ENCODE measurements around the gene TPBGL. TPM values are rescaled to one million over a fixed set of nuclear protein-coding genes. Genes with fewer than 3 reads are reported as not detected.

The TPBGL gene
- polyA plus RNA-seq, 1 of the 3 experiments (the other 2 are of a cell fraction), result 0.03 TPM

DNA sequence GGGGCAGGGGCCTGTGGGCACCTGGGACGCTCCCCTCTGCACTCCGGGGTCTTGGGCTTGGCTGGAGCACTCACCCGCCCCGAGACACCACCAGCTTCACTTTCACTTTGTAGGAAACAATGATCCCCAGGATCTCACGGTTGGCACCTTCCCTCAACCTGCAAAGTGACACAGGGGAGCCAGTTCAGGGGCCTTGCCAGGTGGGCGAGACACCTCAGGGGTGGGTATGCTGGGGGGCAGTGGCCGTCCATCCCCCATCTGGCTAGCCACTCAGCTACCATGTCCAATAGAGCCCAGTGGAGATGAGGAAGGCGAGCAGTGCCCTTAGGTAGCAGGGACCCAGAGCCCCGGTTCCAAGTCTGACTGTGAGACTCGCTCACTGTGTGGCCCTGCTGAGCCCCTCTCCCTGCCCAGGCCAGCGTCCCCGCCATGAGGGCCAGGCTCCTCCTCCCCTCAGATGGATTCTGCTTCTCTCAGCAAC lies 32.3 kb downstream of the TPBGL start:
- H3K4me1 ChIP-seq (ENCODE audit: control insufficient read depth in 1 of 2, insufficient read depth in 2 of 2, low read depth in 1 of 2, low read length in 1 of 2), result peaks cover 0 to 2% of the 10 kb centered on the region in 2 experiments; a peak in 1 of 4 replicates
- H3K36me3 ChIP-seq (replicated peaks in 1 of 2; ENCODE audit: control insufficient read depth in 1 of 2, insufficient read depth in 2 of 2, low read length in 1 of 2), result peaks cover 0 to 5% of the 10 kb centered on the region in 2 experiments
- no peaks in the 10 kb centered on the region for H3K9me2 ChIP-seq
- WGBS (ENCODE audit: low lambda C conversion rate), result 80% methylated on average over 6 of the region's 12 CpGs
- no peaks in the 10 kb centered on the region for H4K20me1 ChIP-seq (ENCODE audit: insufficient read depth)
- TF ChIP-seq RAD21 (IDR thresholded peaks at IDR 0.05; ENCODE audit: low read length) (no peak), NRF1 (IDR thresholded peaks at IDR 0.05; ENCODE audit: low read depth, low read length) (no peak), RXRA (IDR thresholded peaks at IDR 0.05; ENCODE audit: borderline replicate concordance, low read depth) (no peak), ELF1 (IDR thresholded peaks at IDR 0.05) (no peak), YY1 (IDR thresholded peaks at IDR 0.05; ENCODE audit: low read depth) (no peak), TCF12 (IDR thresholded peaks at IDR 0.05) (no peak)
- H2AFZ ChIP-seq (ENCODE audit: low read depth), result no peak overlapping the region
- H3K27ac ChIP-seq (ENCODE audit: low read depth in 2 of 2, low read length in 1 of 2), result no peak overlapping the region
- no peaks in the 10 kb centered on the region for H3K27me3 ChIP-seq (ENCODE audit: insufficient read depth)
- CTCF ChIA-PET, result interaction anchor here (0.8 to 27.4 kb wide), 8 partner anchors 7 to 259 kb away, joined by 3 to 701 read pairs (median 6); no protein-coding TSS in a partner anchor
- H3K9ac ChIP-seq, result no peak overlapping the region
- no peak for DNase-seq
- no peaks in the 10 kb centered on the region for H3K79me2 ChIP-seq (ENCODE audit: insufficient read depth)
- H3K4me3 ChIP-seq (ENCODE audit: low read depth in 2 of 2, low read length in 1 of 2), result no peak overlapping the region
- peaks cover 3% of the 10 kb centered on the region for H3F3A ChIP-seq (replicated peaks; ENCODE audit: insufficient read depth)
- H3K4me2 ChIP-seq, result no peak overlapping the region
- no peaks in the 10 kb centered on the region for H3K9me3 ChIP-seq
- POLR2A ChIA-PET, result no interaction called here

DNA sequence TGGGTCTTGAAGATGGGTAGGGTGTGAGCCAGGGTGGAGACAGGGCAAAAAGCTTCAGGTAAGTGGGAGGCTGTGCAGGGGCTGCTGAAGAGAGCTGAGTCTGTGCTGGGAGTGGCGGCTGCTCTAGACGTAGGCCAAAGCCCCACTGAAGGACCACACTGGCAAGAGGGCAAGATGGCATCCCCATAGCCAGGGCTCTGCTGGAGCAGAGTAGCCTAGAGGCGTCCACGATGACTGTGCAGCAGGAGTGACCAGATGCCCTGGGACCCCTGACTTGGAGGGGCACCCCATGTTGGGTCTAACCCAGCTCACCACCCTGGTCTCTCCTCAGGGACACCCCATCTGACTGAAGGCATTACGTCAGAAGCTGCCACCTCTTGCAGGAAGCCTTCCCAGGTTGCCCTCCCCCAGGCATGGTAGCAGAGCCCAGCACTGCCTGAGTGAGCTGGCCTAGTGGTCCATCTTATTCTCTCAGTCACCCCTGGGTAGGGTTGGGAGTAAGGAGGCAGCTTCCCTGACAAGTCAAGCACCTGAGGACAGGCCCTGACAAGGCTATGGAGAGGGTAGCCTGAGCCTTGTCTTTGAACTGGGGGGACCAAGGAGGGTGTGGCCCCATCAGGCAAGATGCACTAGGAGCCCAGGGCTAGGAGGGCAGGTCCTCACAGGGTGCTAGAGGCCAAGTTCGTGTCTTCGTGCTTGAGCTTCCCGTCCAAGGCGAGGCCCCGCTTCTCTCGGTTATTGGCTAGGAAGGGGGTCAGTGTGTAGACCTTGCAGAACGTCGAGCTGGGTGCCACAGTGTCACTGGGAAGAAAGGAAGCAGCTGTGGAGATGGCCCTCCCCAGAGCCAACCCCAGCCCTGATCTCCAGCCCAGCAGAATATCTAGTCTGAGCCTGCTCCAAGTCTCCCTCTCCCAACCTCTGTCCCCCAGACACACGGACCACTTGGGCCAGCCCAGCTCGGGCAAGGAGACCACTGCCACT lies 33.1 kb downstream of the TPBGL start:
- Histone ChIP-seq H3K9me2 (no peaks in the 10 kb centered on the region), H4K20me1 (ENCODE audit: insufficient read depth) (no peaks in the 10 kb centered on the region), H3F3A (replicated peaks; ENCODE audit: insufficient read depth) (peaks cover 3% of the 10 kb centered on the region), H3K4me3 (ENCODE audit: low read depth in 2 of 2, low read length in 1 of 2) (no peak overlapping the region), H3K79me2 (ENCODE audit: insufficient read depth) (no peaks in the 10 kb centered on the region), H3K9me3 (no peaks in the 10 kb centered on the region), H3K27me3 (ENCODE audit: insufficient read depth) (no peaks in the 10 kb centered on the region), H3K9ac (no peak overlapping the region), H3K4me2 (no peak overlapping the region), H3K4me1 (ENCODE audit: control insufficient read depth in 1 of 2, insufficient read depth in 2 of 2, low read depth in 1 of 2, low read length in 1 of 2) (peaks cover 0 to 2% of the 10 kb centered on the region in 2 experiments; a peak in 1 of 4 replicates), H3K36me3 (replicated peaks in 1 of 2; ENCODE audit: control insufficient read depth in 1 of 2, insufficient read depth in 2 of 2, low read length in 1 of 2) (peaks cover 0 to 5% of the 10 kb centered on the region in 2 experiments), H3K27ac (ENCODE audit: low read depth in 2 of 2, low read length in 1 of 2) (no peak overlapping the region), H2AFZ (ENCODE audit: low read depth) (no peak overlapping the region)
- 90% methylated on average over 7 of the region's 15 CpGs for WGBS (ENCODE audit: low lambda C conversion rate)
- no peak for DNase-seq
- ChIA-PET POLR2A (interaction anchor here (1.0 kb wide), 1 partner anchor 23 kb away, joined by 4 read pairs; no protein-coding TSS in a partner anchor), CTCF (interaction anchor here (1.0 to 27.4 kb wide), 4 partner anchors 107 to 258 kb away, joined by 3 to 701 read pairs (median 22); no protein-coding TSS in a partner anchor)
- TF ChIP-seq SIN3A (IDR thresholded peaks at IDR 0.05; ENCODE audit: borderline replicate concordance, low read depth, low read length), result no peak
- no peak for TF ChIP-seq TCF12 (IDR thresholded peaks at IDR 0.05)
- TF ChIP-seq NFIC (IDR thresholded peaks at IDR 0.05; ENCODE audit: borderline replicate concordance), result no peak
- TF ChIP-seq, protein P1, sequence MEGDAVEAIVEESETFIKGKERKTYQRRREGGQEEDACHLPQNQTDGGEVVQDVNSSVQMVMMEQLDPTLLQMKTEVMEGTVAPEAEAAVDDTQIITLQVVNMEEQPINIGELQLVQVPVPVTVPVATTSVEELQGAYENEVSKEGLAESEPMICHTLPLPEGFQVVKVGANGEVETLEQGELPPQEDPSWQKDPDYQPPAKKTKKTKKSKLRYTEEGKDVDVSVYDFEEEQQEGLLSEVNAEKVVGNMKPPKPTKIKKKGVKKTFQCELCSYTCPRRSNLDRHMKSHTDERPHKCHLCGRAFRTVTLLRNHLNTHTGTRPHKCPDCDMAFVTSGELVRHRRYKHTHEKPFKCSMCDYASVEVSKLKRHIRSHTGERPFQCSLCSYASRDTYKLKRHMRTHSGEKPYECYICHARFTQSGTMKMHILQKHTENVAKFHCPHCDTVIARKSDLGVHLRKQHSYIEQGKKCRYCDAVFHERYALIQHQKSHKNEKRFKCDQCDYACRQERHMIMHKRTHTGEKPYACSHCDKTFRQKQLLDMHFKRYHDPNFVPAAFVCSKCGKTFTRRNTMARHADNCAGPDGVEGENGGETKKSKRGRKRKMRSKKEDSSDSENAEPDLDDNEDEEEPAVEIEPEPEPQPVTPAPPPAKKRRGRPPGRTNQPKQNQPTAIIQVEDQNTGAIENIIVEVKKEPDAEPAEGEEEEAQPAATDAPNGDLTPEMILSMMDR (IDR thresholded peaks at IDR 0.05), result no peak
- TF ChIP-seq SMC3 (IDR thresholded peaks at IDR 0.05; ENCODE audit: low read depth, low read length), result no peak
- TF ChIP-seq FOSL2 (IDR thresholded peaks at IDR 0.05; ENCODE audit: borderline replicate concordance, low read depth), result no peak
- no peak for TF ChIP-seq MXI1 (IDR thresholded peaks at IDR 0.05; ENCODE audit: low read depth, low read length)
- no peak for TF ChIP-seq RCOR1 (IDR thresholded peaks at IDR 0.05; ENCODE audit: low read length)
- TF ChIP-seq, protein P2, sequence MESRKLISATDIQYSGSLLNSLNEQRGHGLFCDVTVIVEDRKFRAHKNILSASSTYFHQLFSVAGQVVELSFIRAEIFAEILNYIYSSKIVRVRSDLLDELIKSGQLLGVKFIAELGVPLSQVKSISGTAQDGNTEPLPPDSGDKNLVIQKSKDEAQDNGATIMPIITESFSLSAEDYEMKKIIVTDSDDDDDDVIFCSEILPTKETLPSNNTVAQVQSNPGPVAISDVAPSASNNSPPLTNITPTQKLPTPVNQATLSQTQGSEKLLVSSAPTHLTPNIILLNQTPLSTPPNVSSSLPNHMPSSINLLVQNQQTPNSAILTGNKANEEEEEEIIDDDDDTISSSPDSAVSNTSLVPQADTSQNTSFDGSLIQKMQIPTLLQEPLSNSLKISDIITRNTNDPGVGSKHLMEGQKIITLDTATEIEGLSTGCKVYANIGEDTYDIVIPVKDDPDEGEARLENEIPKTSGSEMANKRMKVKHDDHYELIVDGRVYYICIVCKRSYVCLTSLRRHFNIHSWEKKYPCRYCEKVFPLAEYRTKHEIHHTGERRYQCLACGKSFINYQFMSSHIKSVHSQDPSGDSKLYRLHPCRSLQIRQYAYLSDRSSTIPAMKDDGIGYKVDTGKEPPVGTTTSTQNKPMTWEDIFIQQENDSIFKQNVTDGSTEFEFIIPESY (IDR thresholded peaks at IDR 0.05; ENCODE audit: borderline replicate concordance, low read depth), result no peak
- no peak for TF ChIP-seq ELF1 (IDR thresholded peaks at IDR 0.05)
- no peak for TF ChIP-seq GABPA (IDR thresholded peaks at IDR 0.05; ENCODE audit: low read depth)
- TF ChIP-seq, protein P3, sequence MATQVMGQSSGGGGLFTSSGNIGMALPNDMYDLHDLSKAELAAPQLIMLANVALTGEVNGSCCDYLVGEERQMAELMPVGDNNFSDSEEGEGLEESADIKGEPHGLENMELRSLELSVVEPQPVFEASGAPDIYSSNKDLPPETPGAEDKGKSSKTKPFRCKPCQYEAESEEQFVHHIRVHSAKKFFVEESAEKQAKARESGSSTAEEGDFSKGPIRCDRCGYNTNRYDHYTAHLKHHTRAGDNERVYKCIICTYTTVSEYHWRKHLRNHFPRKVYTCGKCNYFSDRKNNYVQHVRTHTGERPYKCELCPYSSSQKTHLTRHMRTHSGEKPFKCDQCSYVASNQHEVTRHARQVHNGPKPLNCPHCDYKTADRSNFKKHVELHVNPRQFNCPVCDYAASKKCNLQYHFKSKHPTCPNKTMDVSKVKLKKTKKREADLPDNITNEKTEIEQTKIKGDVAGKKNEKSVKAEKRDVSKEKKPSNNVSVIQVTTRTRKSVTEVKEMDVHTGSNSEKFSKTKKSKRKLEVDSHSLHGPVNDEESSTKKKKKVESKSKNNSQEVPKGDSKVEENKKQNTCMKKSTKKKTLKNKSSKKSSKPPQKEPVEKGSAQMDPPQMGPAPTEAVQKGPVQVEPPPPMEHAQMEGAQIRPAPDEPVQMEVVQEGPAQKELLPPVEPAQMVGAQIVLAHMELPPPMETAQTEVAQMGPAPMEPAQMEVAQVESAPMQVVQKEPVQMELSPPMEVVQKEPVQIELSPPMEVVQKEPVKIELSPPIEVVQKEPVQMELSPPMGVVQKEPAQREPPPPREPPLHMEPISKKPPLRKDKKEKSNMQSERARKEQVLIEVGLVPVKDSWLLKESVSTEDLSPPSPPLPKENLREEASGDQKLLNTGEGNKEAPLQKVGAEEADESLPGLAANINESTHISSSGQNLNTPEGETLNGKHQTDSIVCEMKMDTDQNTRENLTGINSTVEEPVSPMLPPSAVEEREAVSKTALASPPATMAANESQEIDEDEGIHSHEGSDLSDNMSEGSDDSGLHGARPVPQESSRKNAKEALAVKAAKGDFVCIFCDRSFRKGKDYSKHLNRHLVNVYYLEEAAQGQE (IDR thresholded peaks at IDR 0.05; ENCODE audit: low read depth, low read length), result no peak
- TF ChIP-seq EP300 (IDR thresholded peaks at IDR 0.05; ENCODE audit: borderline replicate concordance in 1 of 2, low read depth in 1 of 2, low read length in 1 of 2), result no peak
- TF ChIP-seq TEAD4 (IDR thresholded peaks at IDR 0.05; ENCODE audit: borderline replicate concordance, insufficient read depth), result no peak
